Measurements from ENCODE around the gene DVL2.

GRCh38 chr17:7219812-7220592 lies 14.3 kb downstream of the DVL2 start, which contains the start of the genes ACADVL and DLG4:
- no peak for TF ChIP-seq ATF3 (IDR thresholded peaks at IDR 0.05)
- TF ChIP-seq, protein P1, sequence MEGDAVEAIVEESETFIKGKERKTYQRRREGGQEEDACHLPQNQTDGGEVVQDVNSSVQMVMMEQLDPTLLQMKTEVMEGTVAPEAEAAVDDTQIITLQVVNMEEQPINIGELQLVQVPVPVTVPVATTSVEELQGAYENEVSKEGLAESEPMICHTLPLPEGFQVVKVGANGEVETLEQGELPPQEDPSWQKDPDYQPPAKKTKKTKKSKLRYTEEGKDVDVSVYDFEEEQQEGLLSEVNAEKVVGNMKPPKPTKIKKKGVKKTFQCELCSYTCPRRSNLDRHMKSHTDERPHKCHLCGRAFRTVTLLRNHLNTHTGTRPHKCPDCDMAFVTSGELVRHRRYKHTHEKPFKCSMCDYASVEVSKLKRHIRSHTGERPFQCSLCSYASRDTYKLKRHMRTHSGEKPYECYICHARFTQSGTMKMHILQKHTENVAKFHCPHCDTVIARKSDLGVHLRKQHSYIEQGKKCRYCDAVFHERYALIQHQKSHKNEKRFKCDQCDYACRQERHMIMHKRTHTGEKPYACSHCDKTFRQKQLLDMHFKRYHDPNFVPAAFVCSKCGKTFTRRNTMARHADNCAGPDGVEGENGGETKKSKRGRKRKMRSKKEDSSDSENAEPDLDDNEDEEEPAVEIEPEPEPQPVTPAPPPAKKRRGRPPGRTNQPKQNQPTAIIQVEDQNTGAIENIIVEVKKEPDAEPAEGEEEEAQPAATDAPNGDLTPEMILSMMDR (IDR thresholded peaks at IDR 0.05; ENCODE audit: low read depth, low read length, missing input control): no peak
